ENCODE results near the gene PRPH2. TPM values are rescaled to one million over a fixed set of nuclear protein-coding genes. Genes with fewer than 3 reads are reported as not detected.

Gene PRPH2
- total RNA-seq, 1 donor from 2014 or later: 0.68 TPM

GRCh38 chr6:42694586-42694985 is 27.8 kb downstream of the PRPH2 start:
- H3K9me3 ChIP-seq: no peaks in the 10 kb centered on the region
- H3K27me3 ChIP-seq (ENCODE audit: low read depth): no peaks in the 10 kb centered on the region
- DNase-seq: no peak
- peak overlapping the region; percentile 51 for H3K27ac ChIP-seq
- intact Hi-C loops (cut with DNase I): no loop called here
- peak in 1 of 2 donors; percentile 38 for ATAC-seq
- TF ChIP-seq, protein P1, sequence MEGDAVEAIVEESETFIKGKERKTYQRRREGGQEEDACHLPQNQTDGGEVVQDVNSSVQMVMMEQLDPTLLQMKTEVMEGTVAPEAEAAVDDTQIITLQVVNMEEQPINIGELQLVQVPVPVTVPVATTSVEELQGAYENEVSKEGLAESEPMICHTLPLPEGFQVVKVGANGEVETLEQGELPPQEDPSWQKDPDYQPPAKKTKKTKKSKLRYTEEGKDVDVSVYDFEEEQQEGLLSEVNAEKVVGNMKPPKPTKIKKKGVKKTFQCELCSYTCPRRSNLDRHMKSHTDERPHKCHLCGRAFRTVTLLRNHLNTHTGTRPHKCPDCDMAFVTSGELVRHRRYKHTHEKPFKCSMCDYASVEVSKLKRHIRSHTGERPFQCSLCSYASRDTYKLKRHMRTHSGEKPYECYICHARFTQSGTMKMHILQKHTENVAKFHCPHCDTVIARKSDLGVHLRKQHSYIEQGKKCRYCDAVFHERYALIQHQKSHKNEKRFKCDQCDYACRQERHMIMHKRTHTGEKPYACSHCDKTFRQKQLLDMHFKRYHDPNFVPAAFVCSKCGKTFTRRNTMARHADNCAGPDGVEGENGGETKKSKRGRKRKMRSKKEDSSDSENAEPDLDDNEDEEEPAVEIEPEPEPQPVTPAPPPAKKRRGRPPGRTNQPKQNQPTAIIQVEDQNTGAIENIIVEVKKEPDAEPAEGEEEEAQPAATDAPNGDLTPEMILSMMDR (IDR thresholded peaks at IDR 0.05): no peak
- H3K4me1 ChIP-seq: peaks cover 16% of the 10 kb centered on the region
- H3K36me3 ChIP-seq: peaks cover 55% of the 10 kb centered on the region
- H3K4me3 ChIP-seq: no peak overlapping the region

DNA sequence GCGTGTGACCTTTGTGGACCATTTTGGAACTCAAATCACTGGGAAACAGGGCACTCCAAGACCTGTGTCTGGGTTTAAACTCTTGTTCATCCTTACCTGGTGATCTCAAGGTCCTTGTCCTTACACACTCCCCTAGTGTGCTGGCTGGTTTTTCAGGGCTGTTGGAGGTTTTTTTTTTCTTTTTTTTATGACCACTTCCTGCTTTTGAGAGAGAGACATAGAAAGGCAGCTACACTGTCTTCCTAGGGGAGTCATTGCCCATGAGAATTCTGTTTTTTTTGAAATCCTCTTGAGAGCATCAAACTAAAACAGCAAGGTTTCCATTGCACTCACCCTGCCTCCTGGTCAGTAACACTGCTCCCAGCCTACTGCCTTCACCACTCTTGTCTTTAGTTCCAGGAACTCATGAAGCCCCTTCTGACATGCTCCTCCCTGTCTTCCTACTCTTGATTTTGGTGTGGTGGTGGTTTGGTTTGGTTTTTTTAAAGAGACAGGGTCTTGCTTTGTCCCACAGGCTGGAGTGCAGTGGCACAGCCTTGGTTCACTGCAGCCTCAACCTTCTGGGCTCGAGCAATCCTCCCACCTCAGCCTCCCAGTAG is 28.6 kb downstream of the PRPH2 start:
- intact Hi-C loops (cut with DNase I): no loop called here
- peaks cover 62% of the 10 kb centered on the region for H3K36me3 ChIP-seq

DNA sequence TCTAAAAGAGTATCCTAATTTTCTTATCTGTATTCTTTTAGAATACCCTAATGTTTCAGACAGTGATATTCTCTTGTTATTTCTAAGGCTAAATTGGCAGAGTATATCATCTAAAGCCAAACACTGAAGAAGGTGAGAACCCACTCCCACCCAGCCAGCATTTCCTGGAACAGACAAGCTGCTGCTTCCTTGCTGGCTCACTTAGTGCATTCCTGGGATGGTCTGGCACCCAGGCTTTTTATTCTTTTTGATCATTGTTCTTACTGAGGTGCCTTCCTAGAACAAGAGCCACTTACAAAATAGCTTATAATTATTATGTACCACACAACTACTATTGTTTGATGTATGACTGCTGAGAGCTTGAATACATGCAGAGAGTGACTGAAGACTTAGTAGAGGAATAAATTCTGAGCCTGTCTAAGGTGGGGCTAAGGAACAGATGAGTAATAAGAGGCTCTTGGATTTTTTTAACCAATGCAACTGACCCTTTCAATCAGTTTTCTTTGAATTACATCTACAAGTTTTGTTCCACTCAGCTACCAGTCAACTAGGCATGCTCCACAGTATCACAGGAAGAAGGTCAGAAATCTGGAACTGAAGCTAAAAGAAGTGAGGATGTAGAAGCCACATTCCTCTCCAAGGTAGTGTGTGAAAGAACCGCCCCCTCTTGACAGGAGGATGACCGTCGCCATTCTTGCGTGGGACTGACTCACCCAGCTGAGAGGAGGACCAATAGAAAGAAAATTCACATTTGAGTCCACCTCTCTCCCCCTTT is 30.1 kb downstream of the PRPH2 start:
- H3K27ac ChIP-seq: peak overlapping the region; percentile 51
- ATAC-seq (peak; percentile 74 to 88), DNase-seq (no peak)
- peaks cover 77% of the 10 kb centered on the region for H3K36me3 ChIP-seq
- H3K9me3 ChIP-seq: no peaks in the 10 kb centered on the region
- intact Hi-C loops (cut with DNase I): no loop called here
- H3K4me1 ChIP-seq: peaks cover 16% of the 10 kb centered on the region
- TF ChIP-seq, protein P1 (IDR thresholded peaks at IDR 0.05): no peak
- no peak overlapping the region for H3K4me3 ChIP-seq
- no peaks in the 10 kb centered on the region for H3K27me3 ChIP-seq (ENCODE audit: low read depth)

More for the DNA sequence above, 28.6 kb downstream of the PRPH2 start:
- DNase-seq (no peak), ATAC-seq (no peak)
- TF ChIP-seq, protein P1 (IDR thresholded peaks at IDR 0.05): no peak
- H3K4me3 ChIP-seq: no peak overlapping the region
- no peaks in the 10 kb centered on the region for H3K9me3 ChIP-seq
- H3K4me1 ChIP-seq: peaks cover 16% of the 10 kb centered on the region
- H3K27ac ChIP-seq: peak overlapping the region; percentile 51
- H3K27me3 ChIP-seq (ENCODE audit: low read depth): no peaks in the 10 kb centered on the region

GRCh38 chr6:42690872-42691271 is 31.5 kb downstream of the PRPH2 start:
- Histone ChIP-seq H3K4me1 (peaks cover 16% of the 10 kb centered on the region), H3K27ac (no peak overlapping the region), H3K9me3 (no peaks in the 10 kb centered on the region), H3K27me3 (ENCODE audit: low read depth) (no peaks in the 10 kb centered on the region), H3K36me3 (peaks cover 81% of the 10 kb centered on the region), H3K4me3 (no peak overlapping the region)
- TF ChIP-seq, protein P1 (IDR thresholded peaks at IDR 0.05): no peak
- intact Hi-C loops (cut with DNase I): no loop called here
- ATAC-seq (no peak), DNase-seq (no peak)

DNA sequence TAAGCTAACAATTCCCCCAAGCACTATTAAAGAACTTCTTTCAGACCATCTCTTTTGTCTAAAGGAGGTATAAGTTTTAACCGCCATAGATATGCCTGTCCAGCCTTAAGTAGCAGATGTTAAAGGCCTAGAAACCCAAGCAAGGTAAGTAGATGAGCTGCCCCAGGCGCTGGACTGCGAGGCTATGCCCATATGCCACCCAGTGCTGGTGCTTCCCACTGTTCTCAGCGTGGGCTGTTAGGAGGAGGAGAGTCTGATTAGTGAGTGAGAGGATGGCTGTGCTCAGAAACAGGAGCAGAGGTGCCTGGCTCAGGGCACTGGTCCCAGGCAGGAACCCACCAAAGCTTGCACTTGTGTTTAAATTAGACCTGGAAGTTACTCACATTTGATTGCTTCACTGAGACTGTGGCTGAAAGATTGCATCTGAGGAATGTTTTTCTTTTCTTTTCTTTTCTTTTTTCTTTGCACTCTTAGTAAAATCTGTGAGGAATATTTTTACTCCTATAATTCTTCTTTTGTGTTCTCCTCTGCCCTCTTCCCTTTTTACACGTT is 32.2 kb downstream of the PRPH2 start:
- ATAC-seq: no peak
- Histone ChIP-seq H3K27ac (no peak overlapping the region), H3K4me1 (peaks cover 16% of the 10 kb centered on the region), H3K9me3 (no peaks in the 10 kb centered on the region), H3K4me3 (no peak overlapping the region), H3K36me3 (peaks cover 87% of the 10 kb centered on the region), H3K27me3 (ENCODE audit: low read depth) (no peaks in the 10 kb centered on the region)
- intact Hi-C loops (cut with DNase I): no loop called here
- no peak for DNase-seq
- TF ChIP-seq, protein P1 (IDR thresholded peaks at IDR 0.05): no peak
